ENCODE measurements around the gene SLC7A10. TPM values are rescaled to one million over a fixed set of nuclear protein-coding genes. Genes with fewer than 3 reads are reported as not detected.
"Not testable (repeated sequence)": the region's sequence is repeated elsewhere in the genome, so short reads cannot be mapped to it uniquely, and the experiment has no call there.

Gene SLC7A10
- polyA plus RNA-seq, 1 donor = 8.0 TPM

DNA sequence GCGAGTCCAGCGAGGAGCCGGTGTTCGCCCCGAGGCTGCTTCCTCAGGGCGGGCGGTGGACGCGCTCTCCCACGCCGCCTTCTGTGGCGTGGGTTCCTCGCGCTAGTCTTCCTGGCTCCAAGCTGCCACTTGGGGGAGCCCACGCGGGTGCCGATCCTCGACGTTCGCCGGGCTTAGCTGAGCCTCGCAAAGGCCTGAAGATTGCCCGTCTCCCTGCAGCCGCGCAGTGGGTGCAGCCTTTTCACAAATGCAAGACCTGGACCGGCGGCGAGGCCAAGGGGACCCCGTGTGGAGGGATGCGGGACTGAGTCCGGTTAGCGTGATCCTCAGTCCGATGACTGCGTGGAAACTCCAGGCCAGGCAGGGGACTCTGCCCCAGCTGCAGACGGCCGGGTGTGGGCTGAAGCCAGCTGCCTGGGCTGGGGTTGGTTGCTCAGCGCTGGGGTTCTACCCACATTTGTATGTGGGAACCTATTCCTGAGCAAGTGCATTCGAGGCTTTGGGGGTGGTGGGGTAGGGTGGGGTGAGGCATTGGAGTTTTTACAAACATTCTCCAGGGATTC is 48.2 kb downstream of the SLC7A10 start:
- DNase-seq (ENCODE audit: low read depth) = peak; percentile 25

DNA sequence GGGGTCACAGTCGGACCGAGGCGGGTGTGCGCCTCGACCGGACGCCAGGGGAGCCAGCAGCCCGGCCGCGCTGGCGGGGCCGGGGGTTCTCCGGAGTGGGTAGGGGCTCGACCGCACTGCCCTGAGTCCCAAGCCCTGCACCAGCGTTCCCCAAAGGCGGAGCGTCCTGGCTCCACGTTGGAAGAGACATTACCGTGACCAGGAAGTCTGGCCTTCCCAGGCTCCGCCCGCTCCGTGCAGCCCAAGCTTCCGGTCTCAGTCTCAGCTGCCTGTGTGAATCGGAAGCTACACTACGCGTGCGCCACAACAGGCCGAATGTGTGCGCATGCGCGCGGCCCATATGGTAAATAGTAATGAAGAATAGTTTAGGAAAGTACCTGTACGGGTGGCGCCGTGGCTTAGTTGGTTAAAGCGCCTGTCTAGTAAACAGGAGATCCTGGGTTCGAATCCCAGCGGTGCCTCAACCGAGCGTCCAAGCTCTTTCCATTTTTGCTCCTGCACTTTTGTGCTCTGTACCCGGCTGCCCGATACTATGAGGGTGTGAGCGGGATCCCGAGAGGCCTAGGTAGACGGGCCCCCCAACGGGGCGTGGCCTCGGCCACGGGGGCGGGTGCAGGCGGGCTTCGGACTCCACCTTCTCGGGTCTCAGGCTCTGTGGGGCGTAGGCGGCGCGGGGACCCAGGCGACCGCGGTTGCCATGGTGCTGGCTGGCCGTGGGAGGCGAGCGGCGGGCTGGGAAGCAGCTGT is 48.8 kb downstream of the SLC7A10 start:
- peak; percentile 90 for DNase-seq (ENCODE audit: low read depth)

DNA sequence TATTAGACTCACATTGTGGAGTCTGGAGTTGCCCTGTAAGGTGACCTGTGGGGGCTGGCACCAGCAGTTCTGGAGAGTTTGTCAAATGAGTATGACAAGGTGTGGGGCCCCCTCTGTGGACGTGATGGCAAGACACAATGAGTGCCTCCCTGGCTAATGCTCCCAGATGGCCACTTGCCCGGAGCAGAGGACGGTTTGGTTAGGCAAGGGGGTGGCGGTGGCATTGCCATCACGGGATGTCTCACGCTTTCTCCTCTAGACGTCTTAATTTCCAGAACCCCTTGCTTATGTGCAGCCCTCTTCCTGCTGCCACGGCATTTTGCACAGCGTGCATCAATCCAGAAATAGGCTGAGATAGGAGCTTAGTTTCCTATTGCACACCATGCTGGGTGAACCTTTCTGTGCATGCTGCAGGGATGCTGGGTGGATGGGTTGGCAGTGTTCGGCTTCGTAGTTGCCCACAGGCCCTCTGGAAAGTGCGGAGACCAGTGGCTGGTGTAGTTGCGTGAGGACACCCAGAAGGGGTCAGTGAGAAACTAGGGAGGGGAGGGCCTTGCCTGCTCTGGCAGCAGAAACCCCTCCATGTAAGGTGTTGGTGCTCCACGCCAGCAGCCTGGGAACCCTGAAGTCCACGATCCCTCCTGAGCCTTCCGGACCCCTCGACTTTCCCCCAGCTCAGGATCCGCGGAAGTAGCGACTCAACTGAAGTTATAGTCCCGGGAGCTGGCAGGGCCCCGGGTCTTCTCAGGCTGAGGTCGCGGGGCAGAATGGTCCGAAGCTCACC is 49.6 kb downstream of the SLC7A10 start:
- DNase-seq (ENCODE audit: low read depth) = no peak

DNA sequence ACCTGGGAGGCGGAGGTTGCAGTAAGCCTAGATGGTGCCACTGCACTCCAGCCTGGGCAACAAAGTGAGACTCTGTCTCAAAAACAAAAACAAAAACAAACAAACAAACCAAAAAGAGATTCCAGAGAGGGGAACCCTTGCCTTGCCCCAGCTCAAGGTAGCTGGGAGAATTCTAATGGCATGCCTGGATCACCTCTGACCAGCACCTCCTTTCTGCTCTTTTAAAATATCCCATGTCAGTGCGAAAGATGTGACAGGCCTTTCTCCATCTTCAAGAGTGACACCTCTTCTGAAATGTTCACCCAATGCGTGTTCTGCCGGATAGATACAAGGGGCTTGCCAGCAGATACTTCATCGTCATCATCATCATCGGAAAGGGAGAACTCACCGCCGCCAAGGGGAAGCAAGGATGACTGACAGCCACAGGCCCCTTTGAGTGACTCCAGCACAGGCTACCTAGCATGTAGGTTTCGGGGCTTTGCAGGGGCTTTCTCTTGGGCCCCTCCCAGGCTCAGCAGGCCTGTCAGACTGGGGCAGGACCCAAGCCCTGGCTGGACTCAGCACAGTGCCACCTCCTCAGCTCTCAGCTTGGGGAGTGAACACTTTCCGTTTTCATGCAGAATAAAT is 50.4 kb downstream of the SLC7A10 start:
- DNase-seq (ENCODE audit: low read depth) = no peak

DNA sequence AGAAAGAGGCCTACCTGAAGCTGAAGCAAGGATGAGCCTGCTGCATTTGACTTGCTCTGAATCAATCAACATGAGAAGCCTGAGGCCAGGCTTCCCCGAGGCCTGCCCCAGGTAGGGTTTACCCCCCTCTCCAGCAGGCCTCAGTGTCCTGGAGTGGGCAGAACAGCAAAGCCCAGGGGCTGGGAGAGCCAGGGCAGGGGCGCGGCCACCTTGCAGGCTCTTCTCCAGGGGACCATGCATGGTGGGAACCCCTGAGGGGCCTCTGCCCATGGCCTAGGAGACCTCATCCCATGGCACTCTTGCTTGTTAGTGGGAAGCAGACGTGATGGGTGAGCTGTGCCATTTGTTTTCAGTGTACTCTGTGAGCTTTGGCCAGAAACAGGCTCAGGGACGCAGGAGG is 51.5 kb downstream of the SLC7A10 start:
- no peak for DNase-seq (ENCODE audit: low read depth)

DNA sequence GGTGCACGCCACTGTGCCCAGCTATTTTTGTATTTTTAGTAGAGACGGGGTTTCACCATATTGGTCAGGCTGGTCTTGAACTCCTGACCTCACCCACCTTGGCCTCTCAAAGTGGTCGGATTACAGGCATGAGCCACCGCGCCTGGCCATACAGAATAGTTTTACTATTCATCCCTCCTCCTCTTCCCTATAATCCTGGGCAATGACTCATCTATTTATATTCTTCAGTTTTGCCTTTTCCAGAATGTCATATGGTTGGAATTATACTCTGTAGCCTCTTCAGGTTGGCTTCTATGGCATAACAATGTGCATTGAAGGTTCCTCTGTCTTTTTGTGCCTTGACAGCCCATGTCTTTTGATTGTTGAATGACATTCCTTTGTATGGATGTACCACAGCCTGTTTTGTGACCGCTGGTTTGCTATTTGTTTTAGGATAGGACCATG is 53.7 kb downstream of the SLC7A10 start:
- no peak for DNase-seq (ENCODE audit: low read depth)

DNA sequence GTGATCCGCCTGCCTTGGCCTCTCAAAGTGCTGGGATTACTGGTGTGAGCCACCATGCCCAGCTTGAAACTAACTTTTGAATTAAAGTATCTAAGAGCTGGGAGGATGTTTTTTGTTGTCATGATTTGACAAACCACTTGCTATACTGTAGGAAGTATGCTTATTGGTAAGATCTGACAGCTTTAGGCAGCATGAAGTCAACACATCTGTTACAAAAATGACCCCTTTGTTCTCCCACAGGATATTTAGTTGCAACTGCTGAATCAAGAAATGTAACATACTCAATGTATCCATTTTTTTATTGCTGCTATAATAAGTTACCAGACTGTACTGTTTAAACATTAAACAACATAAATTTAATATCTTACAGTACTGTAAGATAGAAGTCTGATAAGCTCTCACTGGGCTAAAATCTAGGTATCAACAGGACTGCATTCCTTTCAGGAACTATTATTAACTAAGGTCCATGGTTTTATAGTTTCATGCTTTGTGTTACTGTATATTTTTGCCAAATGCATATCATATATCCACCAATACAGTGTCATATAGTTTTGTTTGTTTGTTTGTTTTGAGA is 54.3 kb downstream of the SLC7A10 start:
- DNase-seq (ENCODE audit: low read depth) = no peak

DNA sequence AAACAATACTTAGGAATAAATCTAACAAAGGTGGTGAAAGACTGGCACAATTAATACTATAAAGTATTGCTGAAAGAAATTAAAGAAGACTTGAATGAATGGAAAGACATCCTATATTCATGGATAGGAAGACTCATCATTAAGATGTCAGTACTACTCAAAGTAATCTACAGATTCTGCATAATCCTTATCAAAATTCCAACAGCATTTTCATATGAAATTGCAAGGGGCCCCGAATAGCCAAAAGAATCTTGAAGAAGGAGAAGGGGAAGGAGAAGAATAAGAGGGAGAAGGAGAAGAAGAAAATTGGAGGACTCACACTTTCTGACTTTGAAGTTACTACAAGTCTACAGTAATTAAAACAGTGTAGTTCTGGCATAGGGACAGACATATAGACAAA is 57.1 kb downstream of the SLC7A10 start:
- no peak for DNase-seq (ENCODE audit: low read depth)

DNA sequence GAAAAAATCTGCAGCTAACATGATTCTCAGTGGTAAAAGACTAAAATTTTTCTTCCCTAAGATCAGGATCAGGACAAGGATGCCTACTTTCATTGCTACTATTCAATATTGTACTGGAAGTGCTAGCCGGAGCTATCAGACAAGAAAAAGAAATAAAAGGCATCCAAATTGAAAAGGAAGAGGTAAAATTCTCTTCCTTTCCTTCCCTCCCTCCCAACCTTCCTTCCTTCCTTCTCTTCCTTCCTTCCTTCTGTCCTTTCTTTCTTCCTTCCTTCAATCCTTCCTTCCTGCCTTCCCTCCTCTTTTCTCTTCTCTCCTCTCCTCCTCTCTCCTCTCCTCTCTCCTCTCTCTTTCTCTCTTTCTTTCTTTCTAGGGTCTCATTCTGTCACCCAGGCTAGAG is 58.2 kb downstream of the SLC7A10 start:
- no peak for DNase-seq (ENCODE audit: low read depth)

DNA sequence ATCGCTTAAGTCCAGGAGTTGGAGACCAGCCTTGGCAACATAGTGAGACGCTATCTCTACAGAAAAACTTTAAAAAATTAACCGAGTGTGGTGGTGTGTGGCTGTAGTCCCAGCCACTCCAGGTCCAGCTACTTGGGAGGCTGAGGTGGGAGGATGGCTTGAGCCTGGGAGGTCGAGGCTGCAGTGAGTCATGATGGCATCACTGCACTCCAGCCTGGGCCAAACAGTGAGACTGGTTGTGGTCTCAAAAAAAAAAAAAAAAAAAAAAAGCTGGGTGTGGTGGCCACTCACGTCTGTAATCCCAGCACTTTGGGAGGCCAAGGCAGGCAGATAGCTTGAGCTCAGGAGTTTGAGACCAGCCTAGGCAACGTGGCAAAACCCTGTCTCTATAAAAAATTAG is 59.6 kb downstream of the SLC7A10 start:
- DNase-seq (ENCODE audit: low read depth) = not testable (repeated sequence)

DNA sequence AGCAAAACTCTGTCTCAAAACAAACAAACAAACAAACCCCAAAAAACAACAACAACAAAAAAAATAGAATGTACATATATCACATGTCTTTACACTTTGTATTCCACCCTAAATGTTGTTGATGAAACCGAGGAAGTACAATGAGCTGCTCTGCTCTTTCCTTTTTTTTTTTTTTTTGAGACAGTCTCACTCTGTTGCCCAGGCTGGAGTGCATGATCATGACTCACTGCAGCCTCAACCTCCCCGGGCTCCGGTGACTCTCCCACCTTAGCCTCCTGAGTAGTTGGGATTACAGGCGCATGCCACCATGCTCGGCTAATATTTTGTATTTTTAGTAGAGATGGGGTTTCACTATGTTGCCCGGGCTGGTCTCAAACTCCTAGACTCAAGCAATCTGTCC is 62.2 kb downstream of the SLC7A10 start:
- DNase-seq (ENCODE audit: low read depth) = no peak

DNA sequence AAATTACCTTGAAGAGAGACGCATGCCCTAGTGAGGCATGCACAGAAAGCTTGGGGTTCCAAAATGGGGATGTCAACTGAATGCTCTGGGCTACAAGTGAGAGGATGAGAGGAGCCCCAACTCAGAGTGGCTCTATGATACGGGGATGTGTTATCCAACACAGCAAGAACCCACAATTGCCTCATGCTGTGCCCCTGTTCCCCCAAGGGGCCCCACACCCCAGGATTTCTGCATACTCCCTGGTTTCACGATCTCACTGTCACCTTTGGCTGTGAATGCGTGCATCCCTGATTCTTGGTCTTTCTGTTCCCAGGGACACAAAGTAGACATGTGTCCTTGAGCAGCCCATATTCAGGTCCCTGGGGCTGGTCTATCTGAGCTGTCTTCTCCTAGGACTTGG is 64.4 kb downstream of the SLC7A10 start:
- no peak for DNase-seq (ENCODE audit: low read depth)

DNA sequence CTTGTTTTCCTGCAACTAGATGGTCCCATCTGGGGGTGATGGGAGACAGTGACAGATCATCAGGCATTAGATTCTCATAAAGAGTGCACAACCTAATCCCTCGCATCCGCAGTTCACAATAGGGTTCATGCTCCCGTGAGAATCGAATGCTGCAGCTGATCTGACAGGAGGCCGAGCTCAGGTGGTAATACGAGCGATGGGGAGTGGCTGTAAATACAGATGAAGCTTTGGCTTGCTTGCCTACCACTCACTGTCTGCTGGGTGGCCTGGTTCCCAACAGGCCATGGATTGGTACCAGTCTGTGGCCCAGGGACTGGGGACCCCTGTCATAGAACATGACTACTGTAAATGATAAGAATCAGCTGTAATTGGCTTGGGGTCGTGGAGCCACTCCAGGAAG is 65.8 kb downstream of the SLC7A10 start:
- DNase-seq (ENCODE audit: low read depth) = no peak

DNA sequence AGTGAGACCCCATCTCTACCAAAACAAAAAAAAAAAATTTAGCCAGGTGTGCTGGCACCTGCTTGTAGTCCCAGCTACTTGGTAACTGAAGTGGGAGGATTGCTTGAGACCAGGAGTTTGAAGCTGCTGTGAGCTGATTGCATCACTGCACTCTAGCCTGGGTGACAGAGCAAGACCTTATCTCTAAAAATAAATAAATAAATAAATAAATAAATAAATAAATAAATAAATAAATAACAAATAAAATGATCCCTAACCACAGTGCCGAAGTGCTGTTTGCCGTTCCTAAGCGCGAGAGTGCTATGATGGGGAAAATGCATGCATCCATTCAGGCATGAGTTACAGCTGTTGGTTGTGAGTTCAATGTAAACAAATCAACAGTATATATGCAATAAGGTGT is 66.5 kb downstream of the SLC7A10 start:
- no peak for DNase-seq (ENCODE audit: low read depth)

Other genes with a start within 250 kb of the SLC7A10 start
- 2.1 TPM for gene RHPN2, start 161.0 kb downstream of the SLC7A10 start, polyA plus RNA-seq (ENCODE audit: insufficient read length)
- 7.6 TPM for gene GPATCH1, start 144.7 kb downstream of the SLC7A10 start, polyA plus RNA-seq (ENCODE audit: insufficient read length)
- 0.56 TPM for gene WDR88, start 93.7 kb downstream of the SLC7A10 start, polyA plus RNA-seq (ENCODE audit: insufficient read length)
- gene LRP3, start 31.5 kb downstream of the SLC7A10 start, polyA plus RNA-seq (ENCODE audit: insufficient read length) = 19.2 TPM
- 4.4 TPM for gene CEBPA, start 76.7 kb upstream of the SLC7A10 start, polyA plus RNA-seq (ENCODE audit: insufficient read length)
- 19.4 TPM for gene CEBPG, start 147.9 kb upstream of the SLC7A10 start, polyA plus RNA-seq (ENCODE audit: insufficient read length)

All from forelimb muscle (tissue), 1 donor.